NCI-H2171 treated with DMSO at 0.1 percent for 48 hours (cell line): Measurements from ENCODE around the gene CDCA8.

Experiments used
- DNase-seq: peaks from one replicate; lab custom pipeline; 2025; lab: John Stamatoyannopoulos, UW

Gene CDCA8

DNA sequence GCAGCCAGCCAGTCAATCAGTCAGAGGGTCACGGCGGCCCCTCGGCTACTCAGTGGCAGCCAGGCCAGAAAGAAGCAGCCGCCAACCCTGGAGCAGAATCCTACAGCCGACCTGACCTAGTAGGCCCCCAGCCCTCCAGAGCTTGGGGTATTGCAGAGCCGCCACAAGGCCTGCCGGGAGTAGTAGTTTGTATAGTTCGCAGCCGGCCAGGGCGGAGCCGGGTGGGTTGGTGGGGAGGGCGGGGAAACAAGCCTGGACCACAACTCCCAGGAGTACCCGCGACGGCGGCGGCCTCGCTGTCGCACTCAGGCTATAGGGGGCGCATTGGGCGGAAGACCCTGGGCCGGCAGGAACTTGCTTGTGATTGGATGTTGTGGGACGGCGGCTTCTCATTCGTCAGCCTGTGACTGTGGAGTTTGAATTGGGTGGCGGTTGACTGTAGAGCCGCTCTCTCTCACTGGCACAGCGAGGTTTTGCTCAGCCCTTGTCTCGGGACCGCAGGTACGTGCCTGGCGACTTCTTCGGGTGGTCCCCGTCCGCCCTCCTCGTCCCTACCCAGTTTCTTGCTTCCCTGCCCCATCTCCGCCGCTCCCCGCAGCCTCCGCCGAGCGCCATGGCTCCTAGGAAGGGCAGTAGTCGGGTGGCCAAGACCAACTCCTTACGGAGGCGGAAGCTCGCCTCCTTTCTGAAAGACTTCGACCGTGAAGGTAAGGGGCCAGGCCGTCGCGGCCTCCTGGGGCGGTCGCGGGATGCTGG lies at the start of gene CDCA8:
Gene CDCA8, plus strand, starts transcription at position 439 of the 756 bp plus-strand sequence. Its CDS starts 175 bp downstream, at position 614.
- peak; percentile 98 for DNase-seq

DNA sequence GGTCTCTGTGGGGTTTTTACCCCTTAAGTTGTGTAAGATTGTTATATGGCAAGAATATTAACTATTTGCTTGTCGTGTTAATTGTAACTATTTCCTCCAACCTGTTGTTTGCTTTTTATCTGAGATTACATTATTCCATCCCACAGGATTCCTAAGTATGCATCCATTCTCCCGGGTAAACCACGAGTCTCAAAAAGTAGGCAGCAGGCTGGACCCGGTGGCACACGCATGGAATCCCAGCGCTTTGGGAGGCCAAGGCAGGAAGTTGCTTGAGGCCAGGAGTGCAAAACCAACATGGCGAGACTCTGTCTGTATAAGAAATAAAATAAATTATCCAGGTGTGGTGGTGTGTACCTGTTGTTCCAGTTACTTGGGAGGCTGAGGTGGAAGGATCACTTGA lies 45.0 kb upstream of the CDCA8 start:
- no peak for DNase-seq

DNA sequence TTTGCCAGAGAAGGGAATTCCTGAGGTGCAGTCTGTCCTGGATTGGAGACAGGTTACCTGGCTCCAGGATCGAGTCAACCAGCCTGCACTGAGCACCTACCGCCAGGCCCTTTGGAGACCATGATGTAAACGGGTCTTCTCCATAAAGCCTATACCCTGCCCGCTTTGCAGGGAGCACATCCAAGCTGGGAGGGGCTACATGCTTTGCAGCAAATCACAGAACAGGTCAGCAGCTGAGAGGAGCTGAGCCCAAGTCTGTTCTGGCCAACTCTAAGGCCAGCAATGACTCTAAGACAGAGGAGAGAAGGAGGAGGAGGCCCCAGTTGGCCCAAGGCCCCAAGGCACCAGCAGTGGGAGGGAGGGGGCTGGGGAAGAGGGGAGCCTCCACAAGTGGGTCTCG lies 42.1 kb upstream of the CDCA8 start:
- DNase-seq, result no peak

DNA sequence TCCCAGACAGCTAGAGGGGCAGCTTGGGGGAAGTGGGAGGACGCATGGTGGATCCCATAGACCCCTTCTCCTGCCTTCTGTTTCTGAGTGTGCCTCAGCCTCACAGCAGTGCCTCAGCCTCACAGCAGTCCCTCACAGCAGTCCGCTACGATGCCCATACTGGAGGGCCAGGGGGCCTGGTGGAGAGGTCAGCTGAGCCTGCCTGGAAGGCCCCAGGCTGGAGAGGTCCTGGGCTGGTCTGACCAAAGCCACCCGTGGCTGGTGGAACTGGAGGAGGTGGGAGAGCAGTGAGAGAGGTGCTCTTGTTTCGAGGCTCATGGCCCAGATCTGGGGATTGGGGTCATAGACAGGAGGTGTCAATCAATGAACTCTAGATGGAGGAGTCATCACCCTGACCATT lies 41.6 kb upstream of the CDCA8 start:
- DNase-seq, result no peak

DNA sequence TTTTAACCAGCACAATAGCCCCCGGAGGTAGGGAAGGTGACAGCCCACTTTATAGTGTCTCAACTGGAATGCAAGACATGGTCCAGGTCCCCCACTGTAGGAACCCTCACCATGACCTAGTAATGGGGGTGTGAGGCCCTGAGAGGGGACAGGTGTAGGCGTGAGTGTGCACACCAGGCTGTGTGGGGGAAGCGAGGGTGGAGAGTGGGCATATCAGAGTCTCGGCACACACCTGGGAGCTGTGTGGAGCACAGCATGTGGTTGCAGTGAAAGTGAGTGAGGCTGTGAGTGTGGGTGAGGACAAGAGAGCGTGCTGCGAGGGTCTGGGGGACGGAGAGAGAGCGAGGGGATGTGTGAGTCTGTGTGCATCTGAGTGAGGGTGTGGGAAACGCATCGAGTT lies 40.5 kb upstream of the CDCA8 start:
- DNase-seq, result no peak

DNA sequence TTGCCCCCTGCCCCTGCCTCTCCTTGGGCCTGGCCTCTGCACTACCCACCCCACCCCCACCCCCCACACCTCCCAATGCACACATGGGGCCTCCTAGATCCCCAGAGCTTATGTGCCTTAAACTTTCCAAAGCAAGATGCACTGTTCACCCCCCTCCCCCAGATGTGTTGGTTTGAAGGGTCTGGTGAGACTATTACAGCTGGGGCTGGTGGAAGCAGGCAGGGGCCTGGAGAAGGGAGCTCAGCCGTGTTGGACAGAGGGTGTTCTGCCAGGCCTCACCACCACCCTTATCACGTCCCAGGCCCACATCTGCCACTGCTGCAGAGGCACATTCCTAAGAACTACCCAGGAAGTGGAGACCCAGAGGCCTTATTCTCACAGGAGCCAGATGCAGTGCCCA lies 39.3 kb upstream of the CDCA8 start:
- DNase-seq, result no peak

DNA sequence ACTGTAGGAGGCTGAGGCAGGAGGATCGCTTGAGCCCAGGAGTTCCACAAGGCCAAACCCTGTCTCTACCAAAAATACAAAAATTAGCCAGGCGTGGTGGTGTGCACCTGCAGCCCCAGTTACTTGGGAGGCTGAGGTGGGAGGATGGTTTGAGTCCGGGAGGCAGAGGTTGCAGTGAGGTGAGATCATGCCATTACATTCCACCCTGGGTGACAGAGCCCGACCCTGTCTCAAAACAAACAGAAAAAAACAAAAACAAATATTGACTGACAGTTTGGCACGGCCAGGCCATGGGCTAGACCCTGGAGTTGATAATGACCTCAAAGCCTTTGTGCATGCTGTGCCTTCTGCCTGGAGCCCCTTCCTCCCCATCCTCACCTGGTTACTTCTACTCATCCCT lies 38.4 kb upstream of the CDCA8 start:
- no peak for DNase-seq

DNA sequence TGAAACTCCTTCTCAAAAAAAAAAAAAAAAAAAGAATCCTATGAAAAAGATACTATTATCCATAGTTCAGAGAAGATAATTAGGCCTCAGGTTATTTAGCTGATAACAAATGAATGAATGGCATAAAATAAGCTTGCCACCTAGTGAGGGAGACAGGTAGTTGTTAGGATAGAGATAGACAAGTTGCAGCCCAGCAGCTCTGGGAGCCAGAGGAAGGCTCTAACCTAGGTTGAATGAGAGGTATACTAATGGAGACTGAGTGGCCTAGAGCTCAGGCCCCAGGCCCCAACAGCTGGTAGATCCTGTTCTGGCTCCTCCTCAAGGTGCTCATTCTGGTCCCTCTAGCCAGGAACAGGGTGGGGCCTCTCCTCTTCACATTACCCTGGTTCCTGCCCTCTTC lies 37.0 kb upstream of the CDCA8 start:
- DNase-seq, result no peak

DNA sequence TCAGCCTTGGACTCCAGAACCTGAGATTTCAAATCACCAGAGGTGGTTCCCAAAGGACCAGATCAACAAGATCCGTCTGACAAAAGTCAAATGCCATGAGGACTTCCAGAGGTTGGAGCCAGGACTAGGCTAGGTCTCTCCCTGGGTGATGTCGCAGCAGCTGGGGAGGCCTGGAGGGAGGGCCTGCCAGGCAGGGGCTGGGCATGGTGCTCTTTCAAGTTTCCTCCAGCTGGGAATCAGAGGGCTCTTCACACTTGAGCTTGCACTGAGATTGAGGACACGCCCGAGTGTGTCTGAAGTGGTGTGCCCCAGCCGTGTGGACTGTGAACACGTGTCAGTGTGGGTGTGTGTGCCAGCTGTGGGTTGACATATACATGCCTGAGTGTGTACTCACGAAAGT lies 36.3 kb upstream of the CDCA8 start:
- DNase-seq, result no peak

DNA sequence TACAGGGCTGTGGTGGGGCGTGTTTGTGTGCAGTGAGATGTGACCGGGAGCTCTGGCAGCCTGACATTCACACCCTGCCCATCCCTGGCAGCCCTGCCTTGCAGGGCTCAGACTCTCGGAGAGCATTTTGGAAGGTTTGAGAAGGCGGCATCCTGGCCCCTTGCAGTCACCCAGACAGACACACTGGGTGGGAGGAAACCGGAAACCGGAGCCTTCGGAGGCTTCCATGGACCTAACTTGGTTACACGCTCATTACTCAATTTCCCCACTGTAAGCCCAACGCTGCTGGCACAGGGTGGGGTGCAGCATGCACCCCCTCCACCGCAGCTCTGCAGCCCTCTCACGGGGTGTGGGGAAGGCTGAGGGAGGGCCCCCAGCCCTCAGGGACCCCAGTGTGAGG lies 35.4 kb upstream of the CDCA8 start:
- no peak for DNase-seq

DNA sequence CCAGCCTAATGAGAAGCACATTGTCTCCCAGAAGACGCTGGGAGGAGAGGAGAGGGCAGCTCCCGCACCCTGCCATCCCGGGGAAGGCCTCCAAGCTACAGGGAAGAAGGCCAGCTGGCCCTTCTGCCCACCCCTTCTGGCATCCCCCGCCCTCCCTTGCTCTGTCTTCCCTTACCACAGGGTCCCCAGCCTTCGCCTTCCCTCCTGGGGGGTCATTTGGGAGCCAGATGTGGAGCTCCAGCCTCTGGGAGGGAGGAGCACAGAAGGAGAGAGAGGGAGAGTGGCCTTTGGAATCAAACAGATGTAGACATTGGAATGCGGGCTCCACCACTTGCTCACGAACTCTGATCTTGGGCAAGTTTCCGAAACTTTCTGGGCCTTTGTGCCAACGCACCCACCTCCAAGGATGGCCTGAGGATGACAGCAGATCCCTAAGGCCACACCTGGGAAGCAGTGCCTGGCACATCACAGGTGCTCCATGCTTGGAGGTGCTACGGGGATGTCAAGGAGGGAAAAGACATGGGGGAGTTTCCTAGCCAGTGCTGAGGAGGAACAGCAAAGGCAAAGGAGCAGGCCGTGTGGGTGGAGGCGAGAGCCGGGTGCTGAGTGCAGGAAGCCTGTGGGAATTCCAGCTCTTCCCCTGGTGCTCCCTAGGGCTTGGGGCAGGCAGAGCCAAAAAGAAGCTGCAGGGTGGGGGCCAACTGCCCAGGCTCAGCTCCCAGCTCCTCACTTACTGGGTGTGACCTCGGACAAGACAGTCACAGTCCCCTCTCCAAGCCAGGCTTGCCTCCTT lies 34.5 kb upstream of the CDCA8 start:
- DNase-seq, result no peak

DNA sequence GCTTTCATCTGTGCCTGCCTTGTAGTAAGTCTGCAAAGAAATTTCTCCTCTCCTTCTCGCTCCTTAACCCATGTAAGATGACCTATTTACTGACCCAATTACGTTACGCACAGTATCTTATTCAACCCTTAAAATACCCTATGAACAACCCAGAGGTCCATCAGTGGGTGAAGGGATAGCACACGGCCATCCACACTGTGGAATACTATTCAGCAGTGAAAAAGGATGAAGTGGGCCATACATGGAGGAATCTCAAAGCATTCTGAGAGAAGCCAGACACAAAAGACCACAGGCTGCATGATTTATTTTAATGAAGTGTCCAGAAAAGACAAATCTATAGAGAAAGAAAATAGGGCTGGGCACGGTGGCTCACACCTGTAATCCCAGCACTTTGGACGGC lies 33.8 kb upstream of the CDCA8 start:
- DNase-seq, result no peak

DNA sequence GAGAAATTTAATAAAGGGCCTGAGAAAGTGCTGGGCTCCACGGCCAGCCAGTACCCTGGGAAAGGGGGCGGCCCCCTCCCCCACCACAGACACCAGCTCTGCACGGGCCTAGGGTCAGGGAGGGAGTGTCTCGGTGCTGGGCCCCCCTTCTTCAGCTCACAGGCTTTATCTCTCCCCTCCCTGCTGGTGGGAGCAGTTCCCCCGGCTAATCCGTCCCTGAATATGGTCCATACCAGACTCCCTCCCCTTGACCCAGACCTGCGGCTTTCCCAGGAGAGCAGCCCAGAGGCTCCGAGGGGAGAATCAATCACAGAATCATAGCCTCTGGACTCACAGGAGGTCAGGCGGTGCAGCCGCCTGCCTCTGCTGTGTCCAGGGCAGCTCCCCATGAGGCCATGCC lies 31.7 kb upstream of the CDCA8 start:
- no peak for DNase-seq

DNA sequence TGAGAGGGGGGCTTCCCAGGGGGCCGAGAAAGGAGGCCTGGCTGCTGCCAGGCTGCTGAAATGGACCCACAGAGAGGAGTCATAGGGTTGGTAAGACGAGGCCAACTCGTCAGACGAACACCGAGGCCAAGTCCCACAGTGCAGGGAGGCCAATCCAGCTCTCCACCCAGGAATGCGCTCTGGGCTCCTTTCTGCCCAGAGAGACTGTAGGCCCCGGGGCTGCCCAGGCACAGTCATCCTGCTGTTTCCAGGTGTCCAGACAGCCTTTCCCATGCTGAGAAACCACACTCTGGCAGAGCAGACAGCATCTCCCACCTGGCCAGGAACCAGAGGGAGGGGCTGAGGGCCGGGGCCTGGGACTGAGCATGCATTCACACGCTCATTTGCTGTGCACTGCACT lies 30.9 kb upstream of the CDCA8 start:
- DNase-seq, result no peak

DNA sequence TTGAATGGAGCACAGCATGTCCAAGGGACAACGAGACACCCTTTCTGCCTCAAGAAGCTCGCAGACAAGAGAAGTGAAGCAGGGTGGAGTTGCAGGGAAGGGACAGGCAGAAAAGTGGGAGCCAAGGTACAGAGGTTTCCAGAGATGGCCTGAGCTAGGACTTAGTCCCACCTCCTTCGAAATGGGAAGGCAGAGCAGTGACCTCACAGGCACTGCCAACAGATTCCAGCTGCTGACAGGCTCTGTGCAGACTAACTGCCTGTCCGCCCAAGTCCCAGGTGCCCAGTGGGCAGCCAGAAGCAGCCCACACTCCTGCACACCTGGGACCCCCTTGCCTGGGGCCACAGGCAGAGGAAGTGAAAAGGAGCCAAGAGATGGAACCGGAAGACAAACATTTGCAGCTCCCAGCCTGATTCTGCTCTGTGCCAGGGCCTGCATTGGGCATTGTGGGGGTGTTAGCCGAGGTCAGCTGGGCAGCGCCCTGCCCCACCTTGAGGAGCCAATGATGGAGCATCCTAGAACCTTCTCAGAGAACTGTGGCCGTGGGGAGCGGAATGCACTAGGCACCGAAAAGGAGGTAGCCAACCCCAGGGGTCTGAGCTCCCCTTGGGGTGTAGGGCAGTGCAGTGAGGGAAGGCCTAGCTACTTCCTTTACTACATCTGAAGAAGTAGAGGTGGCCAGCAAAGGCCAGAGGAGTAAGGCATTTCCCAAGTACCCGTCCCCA lies 30.1 kb upstream of the CDCA8 start:
- no peak for DNase-seq

DNA sequence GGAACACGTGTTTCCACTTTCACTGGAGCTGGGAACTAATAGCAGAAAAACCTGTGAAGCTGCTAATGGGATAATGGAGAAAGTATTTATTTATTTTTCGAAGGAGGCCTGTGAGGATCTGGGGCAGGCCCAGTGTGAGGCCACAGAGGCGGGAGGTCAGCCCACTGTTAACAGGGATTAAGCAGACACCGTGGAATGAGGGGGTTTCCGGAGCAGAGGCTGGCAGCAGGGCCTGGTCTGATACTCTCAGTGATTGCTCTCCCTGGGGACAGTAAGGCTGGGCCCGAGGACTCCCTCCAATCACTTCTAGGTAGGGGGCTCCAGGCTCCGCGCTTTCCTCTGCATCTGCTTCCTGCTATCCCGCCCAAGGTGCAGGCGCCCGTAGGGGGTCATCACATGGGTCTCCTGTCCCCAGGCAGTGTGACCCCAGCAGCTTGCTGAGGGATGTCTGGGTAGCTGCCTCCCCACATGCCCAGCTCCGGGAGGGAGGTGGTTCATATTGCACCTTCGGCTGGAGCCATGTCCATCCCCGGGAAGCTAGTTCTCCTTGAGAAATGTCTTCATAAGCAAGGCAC lies 28.8 kb upstream of the CDCA8 start:
- no peak for DNase-seq

DNA sequence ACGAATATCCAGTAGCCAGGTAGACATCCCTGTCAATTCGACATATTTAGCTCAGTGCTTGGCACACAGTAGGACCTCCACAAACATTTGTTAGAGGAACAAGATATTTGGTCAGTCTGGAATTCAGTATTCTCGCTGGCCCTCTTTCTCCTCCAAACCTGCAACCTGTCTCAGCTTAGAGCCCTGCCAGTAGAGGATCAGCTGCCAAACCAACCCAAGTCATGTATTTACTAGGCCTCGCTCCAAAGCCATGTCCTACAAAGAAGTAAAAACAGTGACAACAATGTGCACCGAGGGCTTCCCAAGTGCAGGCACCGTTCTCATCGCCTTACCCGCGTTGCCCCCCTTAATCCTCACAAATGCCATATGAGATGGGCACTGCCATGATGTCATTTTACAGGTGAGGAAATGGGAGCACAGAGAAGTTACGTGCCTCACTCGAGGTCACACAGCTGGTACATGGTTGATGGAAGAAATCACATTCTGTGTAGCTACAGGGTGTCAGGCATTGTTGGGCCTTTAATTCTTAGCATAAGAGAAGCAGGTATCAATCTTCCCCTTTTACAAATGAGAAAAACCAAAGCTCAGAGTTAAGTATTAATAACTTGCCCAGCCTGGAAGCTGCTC lies 26.0 kb upstream of the CDCA8 start:
- no peak for DNase-seq

DNA sequence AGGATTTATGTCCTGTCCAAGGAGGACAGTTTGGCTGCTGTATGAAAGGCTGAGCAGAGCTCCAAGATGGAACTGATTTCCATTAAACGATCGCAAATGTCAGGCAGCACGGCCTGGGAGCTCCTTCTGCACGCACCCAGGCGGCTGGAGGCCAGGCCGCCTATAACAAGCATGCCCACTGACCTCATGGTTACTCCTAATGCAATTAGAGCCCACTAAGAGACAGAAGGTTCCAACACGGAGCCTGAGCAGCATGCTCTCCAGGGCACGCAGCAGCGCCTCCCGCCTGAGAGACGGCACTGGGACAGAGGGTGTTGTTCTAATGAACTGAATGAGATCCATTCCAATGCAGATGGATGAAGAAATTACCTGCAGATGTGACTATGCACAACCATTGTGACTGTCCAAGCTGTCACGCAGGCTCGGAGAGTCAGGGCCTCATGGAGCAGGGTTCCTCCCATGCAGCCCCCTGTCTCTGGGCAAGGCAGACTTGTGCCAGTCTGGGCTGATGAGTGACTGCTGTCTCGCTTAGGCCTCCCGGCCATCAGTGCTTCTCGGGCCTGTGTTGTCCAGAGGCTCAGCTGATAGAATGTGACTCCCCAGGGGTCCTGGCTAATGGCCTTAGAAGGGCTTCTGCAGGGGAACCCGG lies 25.2 kb upstream of the CDCA8 start:
- no peak for DNase-seq

DNA sequence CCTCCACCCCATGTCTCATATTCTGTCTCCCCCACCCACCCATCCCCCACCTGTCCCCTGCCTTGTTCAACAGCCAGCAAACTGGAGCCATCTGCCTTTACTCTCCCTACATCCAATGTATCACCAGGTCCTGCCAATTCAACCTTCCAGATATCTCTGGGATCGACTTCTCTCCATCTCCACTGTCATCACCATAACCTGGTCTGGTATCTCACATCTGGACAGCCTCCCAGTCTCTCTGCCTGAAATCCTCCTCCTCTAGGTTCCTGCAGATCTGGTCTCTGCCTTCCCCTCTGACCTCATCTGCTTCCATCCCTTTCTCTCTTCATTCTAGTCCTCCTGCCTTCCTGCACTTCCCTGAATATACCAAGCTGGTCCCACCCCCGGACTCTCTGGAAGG lies 22.2 kb upstream of the CDCA8 start:
- DNase-seq, result no peak

DNA sequence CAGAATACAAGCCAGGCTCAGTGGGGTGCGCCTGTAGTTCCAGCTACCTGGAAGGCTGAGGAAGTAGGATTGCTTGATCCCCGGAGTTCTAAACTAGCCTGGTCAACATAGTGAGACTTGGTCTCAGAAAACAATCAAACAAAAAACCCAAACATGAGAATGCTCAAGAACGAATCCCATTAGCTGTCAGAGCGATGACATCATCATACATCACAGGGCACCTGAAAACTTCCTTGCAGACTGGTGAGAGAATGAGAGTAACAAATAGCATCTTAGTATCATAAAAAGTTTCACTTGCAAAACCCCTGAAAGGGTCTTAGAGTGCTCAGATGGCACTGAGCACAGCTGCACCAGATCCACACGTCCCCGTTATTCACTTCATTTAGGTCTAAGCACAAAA lies 21.1 kb upstream of the CDCA8 start:
- DNase-seq, result no peak

DNA sequence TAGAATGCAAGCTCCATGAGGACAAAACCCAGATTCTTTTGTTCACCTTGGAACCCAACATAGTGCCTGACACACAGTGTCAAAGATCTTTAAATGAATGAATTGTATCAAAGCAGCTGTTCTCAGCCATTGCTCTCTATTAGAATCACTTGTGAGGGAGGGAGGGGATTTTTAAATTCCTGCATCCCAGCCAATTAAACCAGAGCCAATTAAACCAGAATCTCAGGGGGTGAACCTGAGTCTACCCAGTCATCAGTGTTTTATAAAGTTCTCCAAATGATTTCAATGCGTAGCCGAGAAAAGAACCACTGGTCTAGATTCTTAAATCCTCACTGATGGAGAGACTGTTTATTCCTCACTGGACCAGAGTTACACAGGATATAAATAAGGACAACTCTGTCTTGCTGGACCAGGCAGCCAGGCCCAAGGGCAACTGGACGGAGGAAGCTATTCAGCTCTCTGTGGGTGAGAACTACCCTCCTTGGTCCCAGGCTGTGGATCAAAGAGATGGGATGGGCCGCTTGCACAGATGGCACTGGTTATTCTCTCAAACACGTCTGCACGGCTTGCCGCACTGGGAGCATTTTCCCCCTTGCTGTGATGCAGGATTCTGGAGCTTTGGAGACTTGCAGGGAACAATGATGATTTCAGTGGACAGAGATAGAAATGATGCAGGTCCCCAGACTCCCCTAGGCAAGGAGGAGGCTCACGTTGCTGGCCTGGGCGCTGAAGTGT lies 20.0 kb upstream of the CDCA8 start:
- peak; percentile 8 for DNase-seq
